ENCODE results near the gene MMP17. TPM values are rescaled to one million over a fixed set of nuclear protein-coding genes. Genes with fewer than 3 reads are reported as not detected.
"Not testable (repeated sequence)": the region's sequence is repeated elsewhere in the genome, so short reads cannot be mapped to it uniquely, and the experiment has no call there.

Gene MMP17
- total RNA-seq, 2 donors from 2014 or later = 2.1 to 3.2 TPM

DNA sequence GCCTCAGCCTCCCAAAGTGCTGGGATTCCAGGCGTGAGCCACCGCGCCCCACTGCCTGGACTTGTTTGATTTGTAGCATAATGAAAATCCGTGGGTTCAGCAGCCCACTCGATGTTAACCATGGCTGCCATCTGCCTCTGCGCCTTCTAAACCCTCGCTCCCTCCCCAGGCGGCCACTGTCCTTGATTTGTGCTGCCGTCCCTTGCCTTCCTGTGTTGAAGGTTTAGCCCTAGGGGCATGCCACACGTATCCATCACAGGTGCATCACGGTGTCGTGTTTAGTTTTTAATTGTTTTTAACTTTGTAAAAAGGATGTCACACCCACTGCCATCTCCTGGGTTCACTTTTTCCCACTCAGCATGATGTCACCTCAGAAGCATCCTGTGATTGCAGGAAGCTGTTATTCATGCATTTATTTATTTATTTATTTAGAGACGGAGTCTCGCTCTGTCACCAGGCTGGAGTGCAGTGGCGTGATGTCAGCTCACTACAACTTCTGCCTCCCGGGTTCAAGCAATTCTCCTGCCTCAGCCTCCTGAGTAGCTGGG, 41.8 kb downstream of the MMP17 start:
- Histone ChIP-seq H3K27me3 (no peaks in the 10 kb centered on the region), H3K9me3 (no peaks in the 10 kb centered on the region)
- no peak for DNase-seq (ENCODE audit: low spot score)

DNA sequence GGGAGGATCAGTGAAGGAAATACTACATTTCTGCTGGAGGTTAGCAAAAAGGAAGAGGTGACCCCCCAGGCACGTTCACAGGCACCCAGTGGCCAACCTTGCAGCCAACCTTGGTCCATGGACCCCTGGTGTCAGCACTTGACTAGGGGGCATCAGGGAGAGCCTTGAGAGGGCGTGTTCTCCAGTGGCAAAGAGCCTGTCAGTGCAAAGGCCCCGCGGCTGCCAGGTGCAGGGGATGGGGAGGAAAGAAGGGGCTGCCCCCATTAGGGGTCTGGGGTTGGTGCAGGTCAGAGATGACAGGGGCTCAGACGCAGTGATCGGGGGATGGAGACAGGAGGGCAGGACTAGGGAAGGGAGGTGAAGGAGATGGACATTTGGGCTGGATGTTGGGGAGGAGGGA, 43.5 kb downstream of the MMP17 start:
- no peaks in the 10 kb centered on the region for H3K27me3 ChIP-seq
- H3K9me3 ChIP-seq = no peaks in the 10 kb centered on the region
- DNase-seq (ENCODE audit: low spot score) = no peak
- no peaks in the 10 kb centered on the region for H3K36me3 ChIP-seq
- H3K4me1 ChIP-seq = no peaks in the 10 kb centered on the region
- TF ChIP-seq, protein P1, sequence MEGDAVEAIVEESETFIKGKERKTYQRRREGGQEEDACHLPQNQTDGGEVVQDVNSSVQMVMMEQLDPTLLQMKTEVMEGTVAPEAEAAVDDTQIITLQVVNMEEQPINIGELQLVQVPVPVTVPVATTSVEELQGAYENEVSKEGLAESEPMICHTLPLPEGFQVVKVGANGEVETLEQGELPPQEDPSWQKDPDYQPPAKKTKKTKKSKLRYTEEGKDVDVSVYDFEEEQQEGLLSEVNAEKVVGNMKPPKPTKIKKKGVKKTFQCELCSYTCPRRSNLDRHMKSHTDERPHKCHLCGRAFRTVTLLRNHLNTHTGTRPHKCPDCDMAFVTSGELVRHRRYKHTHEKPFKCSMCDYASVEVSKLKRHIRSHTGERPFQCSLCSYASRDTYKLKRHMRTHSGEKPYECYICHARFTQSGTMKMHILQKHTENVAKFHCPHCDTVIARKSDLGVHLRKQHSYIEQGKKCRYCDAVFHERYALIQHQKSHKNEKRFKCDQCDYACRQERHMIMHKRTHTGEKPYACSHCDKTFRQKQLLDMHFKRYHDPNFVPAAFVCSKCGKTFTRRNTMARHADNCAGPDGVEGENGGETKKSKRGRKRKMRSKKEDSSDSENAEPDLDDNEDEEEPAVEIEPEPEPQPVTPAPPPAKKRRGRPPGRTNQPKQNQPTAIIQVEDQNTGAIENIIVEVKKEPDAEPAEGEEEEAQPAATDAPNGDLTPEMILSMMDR (IDR thresholded peaks at IDR 0.05) = no peak
- no peak overlapping the region for H3K4me3 ChIP-seq
- H3K27ac ChIP-seq = no peak overlapping the region

More for the DNA sequence above, 41.8 kb downstream of the MMP17 start:
- Histone ChIP-seq H3K4me3 (no peak overlapping the region), H3K36me3 (no peaks in the 10 kb centered on the region), H3K4me1 (no peaks in the 10 kb centered on the region), H3K27ac (no peak overlapping the region)
- TF ChIP-seq, protein P1 (IDR thresholded peaks at IDR 0.05) = no peak

DNA sequence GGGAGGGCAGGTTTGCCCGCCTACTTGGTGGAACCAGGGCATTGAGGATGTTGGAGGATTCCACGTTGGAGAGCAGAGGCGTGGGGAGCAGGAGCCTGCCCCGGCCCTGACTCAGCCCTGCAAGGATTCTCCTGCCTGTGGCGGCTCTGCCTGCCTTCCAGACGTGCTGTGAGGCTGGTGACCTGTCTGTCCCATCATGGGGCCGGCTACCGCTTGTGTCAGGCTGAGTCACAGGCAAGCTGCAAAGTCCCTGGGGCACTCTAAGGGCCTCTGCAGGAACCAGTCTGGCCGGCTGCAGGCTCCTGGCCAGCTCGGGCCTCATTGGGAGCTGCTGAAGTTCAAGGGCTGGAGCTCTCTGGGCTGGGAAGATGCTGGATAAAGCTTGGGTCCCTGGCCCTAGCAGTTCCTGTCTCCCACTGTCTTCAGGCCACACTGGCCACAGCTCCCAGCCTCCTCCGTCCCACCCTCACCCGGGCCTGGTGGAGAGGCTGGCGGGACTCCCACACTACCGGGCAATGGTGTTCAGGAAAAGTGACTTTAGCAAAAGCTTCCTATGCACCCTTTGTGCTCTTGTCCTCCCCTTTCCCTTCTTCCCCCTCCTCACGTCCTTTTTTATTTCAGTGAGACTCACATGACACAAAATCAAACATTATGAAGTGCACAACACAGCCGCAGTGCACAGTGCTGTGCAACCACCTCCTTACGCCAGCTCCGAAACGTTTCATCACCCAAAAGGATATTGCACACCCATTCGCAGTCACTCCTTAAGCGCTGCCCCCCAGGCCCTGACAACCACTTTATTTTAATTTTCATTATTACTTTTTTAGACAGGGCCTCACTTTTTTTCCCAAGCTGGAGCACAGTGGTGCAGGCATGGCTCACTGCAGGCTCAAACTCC, 44.2 kb downstream of the MMP17 start:
- H3K36me3 ChIP-seq = no peaks in the 10 kb centered on the region
- no peaks in the 10 kb centered on the region for H3K27me3 ChIP-seq
- no peak for DNase-seq (ENCODE audit: low spot score)
- TF ChIP-seq, protein P1 (IDR thresholded peaks at IDR 0.05) = no peak
- no peaks in the 10 kb centered on the region for H3K4me1 ChIP-seq
- H3K9me3 ChIP-seq = no peaks in the 10 kb centered on the region
- H3K4me3 ChIP-seq = no peak overlapping the region
- no peak overlapping the region for H3K27ac ChIP-seq

DNA sequence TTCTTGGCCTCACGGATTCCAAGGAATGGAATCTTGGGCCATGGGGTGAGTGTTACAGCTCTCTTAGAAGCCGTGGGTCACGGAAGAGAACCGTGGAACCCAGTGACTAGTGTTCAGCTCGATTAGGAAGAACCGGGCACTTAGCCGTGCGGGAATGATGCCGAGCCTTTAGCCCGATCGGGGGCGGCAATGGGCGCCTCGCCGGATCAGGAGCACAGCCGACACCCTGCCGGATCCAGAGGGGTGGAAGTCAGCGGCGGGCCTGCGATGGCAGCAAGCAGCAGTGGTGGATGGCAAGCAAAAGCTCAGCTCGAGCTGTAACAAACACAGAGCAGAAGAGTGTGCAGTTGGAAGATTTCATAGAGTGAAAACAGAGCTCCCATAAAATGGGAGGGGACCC, 45.1 kb downstream of the MMP17 start:
- H3K9me3 ChIP-seq = no peaks in the 10 kb centered on the region
- TF ChIP-seq, protein P1 (IDR thresholded peaks at IDR 0.05) = no peak
- no peak for DNase-seq (ENCODE audit: low spot score)
- H3K36me3 ChIP-seq = no peaks in the 10 kb centered on the region
- H3K4me1 ChIP-seq = no peaks in the 10 kb centered on the region
- no peaks in the 10 kb centered on the region for H3K27me3 ChIP-seq
- no peak overlapping the region for H3K27ac ChIP-seq
- H3K4me3 ChIP-seq = no peak overlapping the region

DNA sequence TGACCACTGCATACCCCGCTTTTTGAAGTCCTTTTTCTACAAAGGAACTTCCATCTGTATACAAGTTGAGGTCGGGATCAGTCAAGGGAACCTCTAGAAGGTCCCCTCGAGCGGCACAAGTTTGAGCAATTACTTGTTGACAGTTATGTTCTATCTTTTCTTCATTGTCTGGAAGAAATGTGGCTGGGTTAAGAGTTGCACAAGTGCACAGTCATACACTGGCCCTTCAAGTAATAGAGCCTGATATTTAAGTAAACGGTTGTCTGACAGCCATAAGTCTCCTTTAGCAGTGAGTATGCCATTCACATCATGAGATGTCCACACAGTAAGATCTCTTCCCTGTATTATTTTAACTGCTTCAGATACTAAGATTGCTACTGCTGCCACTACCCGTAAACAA, 46.8 kb downstream of the MMP17 start:
- not testable (repeated sequence) for H3K9me3 ChIP-seq; DNase-seq (ENCODE audit: low spot score); H3K36me3 ChIP-seq; H3K27me3 ChIP-seq; H3K4me3 ChIP-seq; H3K27ac ChIP-seq; H3K4me1 ChIP-seq

DNA sequence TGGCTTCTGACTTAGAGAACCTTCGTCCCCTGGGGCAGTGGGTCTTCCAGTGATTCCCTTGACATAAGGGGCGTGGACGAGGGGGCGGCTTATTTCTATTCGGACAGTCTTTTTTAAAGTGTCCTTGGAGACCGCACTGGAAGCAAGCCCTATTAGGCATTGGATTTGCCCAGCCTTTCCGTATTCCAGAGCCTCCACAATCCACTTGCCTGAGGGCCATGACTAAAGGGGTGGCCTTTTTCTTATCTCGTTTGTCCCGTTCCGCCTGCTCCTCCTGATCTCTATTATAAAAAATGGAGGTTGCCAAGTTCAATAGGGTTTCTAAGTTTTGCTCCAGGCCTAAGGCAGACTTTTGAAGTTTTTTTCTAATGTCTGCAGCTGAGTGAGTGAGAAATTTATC, 49.0 kb downstream of the MMP17 start:
- H3K9me3 ChIP-seq; H3K4me1 ChIP-seq; DNase-seq (ENCODE audit: low spot score); H3K4me3 ChIP-seq; H3K27ac ChIP-seq; H3K27me3 ChIP-seq; H3K36me3 ChIP-seq: not testable (repeated sequence)

DNA sequence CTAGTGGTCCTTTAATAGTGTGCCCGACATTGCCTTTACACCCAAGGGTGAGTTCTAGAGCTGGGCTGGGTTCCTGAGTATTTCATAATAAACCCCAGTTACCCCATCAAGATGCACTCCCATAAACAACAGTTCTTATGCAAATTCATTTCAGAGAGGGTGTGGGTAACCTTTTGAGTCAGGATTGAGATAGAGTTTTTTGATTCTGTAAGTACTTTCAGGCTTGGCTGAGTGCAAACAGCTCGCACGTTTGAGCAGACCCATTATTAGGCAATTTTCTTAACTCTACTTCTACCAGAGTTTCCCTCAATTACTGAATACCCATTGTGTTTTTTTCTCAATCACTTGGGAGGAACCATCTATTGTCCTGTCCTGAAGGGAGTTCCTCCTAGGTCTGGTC, 50.2 kb downstream of the MMP17 start:
- not testable (repeated sequence) for H3K4me1 ChIP-seq; H3K27ac ChIP-seq; H3K36me3 ChIP-seq; H3K4me3 ChIP-seq; H3K9me3 ChIP-seq; H3K27me3 ChIP-seq; DNase-seq (ENCODE audit: low spot score)

All from right atrium auricular region (tissue), 2 donors.